Measurements from ENCODE around the gene PYGB.

PYGB gene

GRCh38 chr20:25280051-25280573 is 32.2 kb downstream of the PYGB start:
- no peak overlapping the region for H3K27ac ChIP-seq (ENCODE audit: low read depth, low read length)
- no peak overlapping the region for H4K8ac ChIP-seq (ENCODE audit: low read depth, low read length)
- H3K9ac ChIP-seq (ENCODE audit: low read length): no peak overlapping the region
- no peaks in the 10 kb centered on the region for H3K4me1 ChIP-seq (ENCODE audit: control insufficient read depth in 1 of 2, insufficient read depth in 2 of 2, low read length in 2 of 2)
- H3K23ac ChIP-seq (ENCODE audit: low read length): no peak overlapping the region
- peaks cover 4% of the 10 kb centered on the region for H3K9me3 ChIP-seq (ENCODE audit: insufficient read depth, low read depth, low read length)
- H3K4me3 ChIP-seq (ENCODE audit: low read depth, low read length): no peak overlapping the region
- no peaks in the 10 kb centered on the region for H3K27me3 ChIP-seq (ENCODE audit: insufficient read depth, low read length)
- H3K36me3 ChIP-seq (ENCODE audit: control insufficient read depth in 1 of 2, insufficient read depth in 2 of 2, low read length in 2 of 2): peaks cover 82 to 86% of the 10 kb centered on the region in 2 experiments
- H4K12ac ChIP-seq (ENCODE audit: low read depth, low read length): no peak overlapping the region
- H2BK120ac ChIP-seq (ENCODE audit: insufficient read depth, low read length, poor library complexity): no peak overlapping the region
- no CpG with 5 or more reads among the region's 15 CpGs for WGBS (ENCODE audit: extremely low coverage, insufficient coverage, insufficient read length)
- H3K4ac ChIP-seq (ENCODE audit: low read depth, low read length): no peak overlapping the region
- no peak overlapping the region for H2AFZ ChIP-seq (ENCODE audit: insufficient read depth, low read length, poor library complexity)
- no peak overlapping the region for H3K18ac ChIP-seq (ENCODE audit: low read length)
- no peaks in the 10 kb centered on the region for H3K79me2 ChIP-seq (ENCODE audit: control insufficient read depth, insufficient read depth, low read length, poor library complexity)
- no peak overlapping the region for H4K91ac ChIP-seq (ENCODE audit: low read depth, low read length)
- DNase-seq: no peak
- H3K14ac ChIP-seq (ENCODE audit: low read length): no peak overlapping the region
- no peaks in the 10 kb centered on the region for H3K79me1 ChIP-seq (ENCODE audit: low read length)
- no peak overlapping the region for H2AK5ac ChIP-seq (ENCODE audit: low read length)
- no peak overlapping the region for H3K4me2 ChIP-seq (ENCODE audit: low read length)
- H2BK5ac ChIP-seq (ENCODE audit: low read depth, low read length, poor library complexity): no peak overlapping the region
- no peak overlapping the region for H2BK12ac ChIP-seq (ENCODE audit: low read length)

GRCh38 chr20:25280574-25281535 is 33.0 kb downstream of the PYGB start:
- no peak overlapping the region for H2BK120ac ChIP-seq (ENCODE audit: insufficient read depth, low read length, poor library complexity)
- H3K9ac ChIP-seq (ENCODE audit: low read length): no peak overlapping the region
- H3K79me1 ChIP-seq (ENCODE audit: low read length): no peaks in the 10 kb centered on the region
- H3K14ac ChIP-seq (ENCODE audit: low read length): no peak overlapping the region
- peaks cover 4% of the 10 kb centered on the region for H3K9me3 ChIP-seq (ENCODE audit: insufficient read depth, low read depth, low read length)
- no peak overlapping the region for H2AK5ac ChIP-seq (ENCODE audit: low read length)
- no peak overlapping the region for H3K23ac ChIP-seq (ENCODE audit: low read length)
- H3K4me1 ChIP-seq (ENCODE audit: control insufficient read depth in 1 of 2, insufficient read depth in 2 of 2, low read length in 2 of 2): no peaks in the 10 kb centered on the region
- H3K27me3 ChIP-seq (ENCODE audit: insufficient read depth, low read length): no peaks in the 10 kb centered on the region
- H3K4ac ChIP-seq (ENCODE audit: low read depth, low read length): no peak overlapping the region
- no peak overlapping the region for H2BK12ac ChIP-seq (ENCODE audit: low read length)
- H2BK5ac ChIP-seq (ENCODE audit: low read depth, low read length, poor library complexity): no peak overlapping the region
- H3K4me3 ChIP-seq (ENCODE audit: low read depth, low read length): no peak overlapping the region
- H3K18ac ChIP-seq (ENCODE audit: low read length): no peak overlapping the region
- peaks cover 89% of the 10 kb centered on the region in 2 experiments for H3K36me3 ChIP-seq (ENCODE audit: control insufficient read depth in 1 of 2, insufficient read depth in 2 of 2, low read length in 2 of 2)
- H3K27ac ChIP-seq (ENCODE audit: low read depth, low read length): no peak overlapping the region
- no peaks in the 10 kb centered on the region for H3K79me2 ChIP-seq (ENCODE audit: control insufficient read depth, insufficient read depth, low read length, poor library complexity)
- DNase-seq: no peak
- no peak overlapping the region for H4K8ac ChIP-seq (ENCODE audit: low read depth, low read length)
- H4K91ac ChIP-seq (ENCODE audit: low read depth, low read length): no peak overlapping the region
- no peak overlapping the region for H3K4me2 ChIP-seq (ENCODE audit: low read length)
- no CpG with 5 or more reads among the region's 33 CpGs for WGBS (ENCODE audit: extremely low coverage, insufficient coverage, insufficient read length)
- no peak overlapping the region for H4K12ac ChIP-seq (ENCODE audit: low read depth, low read length)
- H2AFZ ChIP-seq (ENCODE audit: insufficient read depth, low read length, poor library complexity): no peak overlapping the region

- H3K4me3 ChIP-seq (ENCODE audit: low read depth, low read length): no peak overlapping the region
- no peak overlapping the region for H2AK5ac ChIP-seq (ENCODE audit: low read length)
- H2BK120ac ChIP-seq (ENCODE audit: insufficient read depth, low read length, poor library complexity): no peak overlapping the region
- no peak overlapping the region for H3K27ac ChIP-seq (ENCODE audit: low read depth, low read length)
- H3K4ac ChIP-seq (ENCODE audit: low read depth, low read length): no peak overlapping the region
- no peak overlapping the region for H3K14ac ChIP-seq (ENCODE audit: low read length)
- peaks cover 88 to 94% of the 10 kb centered on the region in 2 experiments for H3K36me3 ChIP-seq (ENCODE audit: control insufficient read depth in 1 of 2, insufficient read depth in 2 of 2, low read length in 2 of 2)
- no peak overlapping the region for H3K23ac ChIP-seq (ENCODE audit: low read length)
- no peak for DNase-seq
- H3K27me3 ChIP-seq (ENCODE audit: insufficient read depth, low read length): no peaks in the 10 kb centered on the region
- H3K9ac ChIP-seq (ENCODE audit: low read length): no peak overlapping the region
- peaks cover 4% of the 10 kb centered on the region for H3K9me3 ChIP-seq (ENCODE audit: insufficient read depth, low read depth, low read length)
- no peak overlapping the region for H2BK12ac ChIP-seq (ENCODE audit: low read length)
- H3K79me2 ChIP-seq (ENCODE audit: control insufficient read depth, insufficient read depth, low read length, poor library complexity): no peaks in the 10 kb centered on the region
- no peak overlapping the region for H4K12ac ChIP-seq (ENCODE audit: low read depth, low read length)
- no peak overlapping the region for H4K91ac ChIP-seq (ENCODE audit: low read depth, low read length)
- no peak overlapping the region for H2BK5ac ChIP-seq (ENCODE audit: low read depth, low read length, poor library complexity)
- H4K8ac ChIP-seq (ENCODE audit: low read depth, low read length): no peak overlapping the region
- no peaks in the 10 kb centered on the region for H3K4me1 ChIP-seq (ENCODE audit: control insufficient read depth in 1 of 2, insufficient read depth in 2 of 2, low read length in 2 of 2)
- no peaks in the 10 kb centered on the region for H3K79me1 ChIP-seq (ENCODE audit: low read length)
- no CpG with 5 or more reads among the region's 21 CpGs for WGBS (ENCODE audit: extremely low coverage, insufficient coverage, insufficient read length)
- H3K18ac ChIP-seq (ENCODE audit: low read length): no peak overlapping the region
- no peak overlapping the region for H2AFZ ChIP-seq (ENCODE audit: insufficient read depth, low read length, poor library complexity)
- H3K4me2 ChIP-seq (ENCODE audit: low read length): no peak overlapping the region
Observed at GRCh38 chr20:25281541-25281991, 33.7 kb downstream of the PYGB start.

GRCh38 chr20:25282034-25282781 is 34.3 kb downstream of the PYGB start:
- no peak for DNase-seq
- Histone ChIP-seq H3K9ac (ENCODE audit: low read length) (no peak overlapping the region), H2AK5ac (ENCODE audit: low read length) (no peak overlapping the region), H4K8ac (ENCODE audit: low read depth, low read length) (no peak overlapping the region), H3K79me2 (ENCODE audit: control insufficient read depth, insufficient read depth, low read length, poor library complexity) (no peaks in the 10 kb centered on the region), H3K18ac (ENCODE audit: low read length) (no peak overlapping the region), H3K4me3 (ENCODE audit: low read depth, low read length) (no peak overlapping the region), H4K12ac (ENCODE audit: low read depth, low read length) (no peak overlapping the region), H2BK5ac (ENCODE audit: low read depth, low read length, poor library complexity) (no peak overlapping the region), H2BK120ac (ENCODE audit: insufficient read depth, low read length, poor library complexity) (no peak overlapping the region), H3K36me3 (ENCODE audit: control insufficient read depth in 1 of 2, insufficient read depth in 2 of 2, low read length in 2 of 2) (peaks cover 85 to 92% of the 10 kb centered on the region in 2 experiments), H3K4me1 (ENCODE audit: control insufficient read depth in 1 of 2, insufficient read depth in 2 of 2, low read length in 2 of 2) (no peaks in the 10 kb centered on the region), H4K91ac (ENCODE audit: low read depth, low read length) (no peak overlapping the region), H3K14ac (ENCODE audit: low read length) (no peak overlapping the region), H3K27ac (ENCODE audit: low read depth, low read length) (no peak overlapping the region), H3K27me3 (ENCODE audit: insufficient read depth, low read length) (no peaks in the 10 kb centered on the region), H2AFZ (ENCODE audit: insufficient read depth, low read length, poor library complexity) (no peak overlapping the region), H3K4me2 (ENCODE audit: low read length) (no peak overlapping the region), H3K9me3 (ENCODE audit: insufficient read depth, low read depth, low read length) (peaks cover 4% of the 10 kb centered on the region), H3K23ac (ENCODE audit: low read length) (no peak overlapping the region), H3K4ac (ENCODE audit: low read depth, low read length) (no peak overlapping the region), H3K79me1 (ENCODE audit: low read length) (no peaks in the 10 kb centered on the region), H2BK12ac (ENCODE audit: low read length) (no peak overlapping the region)
- no CpG with 5 or more reads among the region's 22 CpGs for WGBS (ENCODE audit: extremely low coverage, insufficient coverage, insufficient read length)

Measured in trophoblast cell (in vitro differentiated cells and primary cell).